ENCODE measurements around the gene PDGFD. TPM values are rescaled to one million over a fixed set of nuclear protein-coding genes. Genes with fewer than 3 reads are reported as not detected.

Gene PDGFD
- total RNA-seq, 2 experiments from 2014 or later: 0.20 TPM; not detected in 1

DNA sequence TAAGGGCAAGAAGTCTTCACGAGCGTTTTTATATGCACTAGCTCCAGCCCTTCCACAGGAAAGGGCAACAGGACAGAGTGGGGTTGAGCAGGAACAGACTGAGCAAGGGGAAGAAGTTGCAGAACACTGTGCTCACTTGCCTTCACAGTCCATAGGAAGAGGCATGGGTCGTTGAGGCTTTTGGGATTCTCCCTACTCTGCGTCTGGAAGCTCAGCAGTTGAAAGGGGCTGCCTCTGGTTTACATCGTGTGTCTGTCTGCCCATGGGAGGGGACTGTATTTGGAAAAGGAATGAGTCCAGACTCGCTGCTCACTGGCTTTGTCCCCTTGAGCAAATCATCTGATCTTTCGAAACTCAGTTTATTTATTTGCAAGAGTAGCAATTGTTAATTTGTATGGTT is 1.1 kb upstream of the PDGFD start:
- ChIA-PET POLR2A (no interaction called here), CTCF (interaction anchor here (2.5 kb wide), 1 partner anchor 482 kb away, joined by 8 read pairs; no protein-coding TSS in a partner anchor)
- no peak for ATAC-seq
- Mint-ChIP-seq H3K4me3 (no peak overlapping the region), H3K9me3 (no peaks in the 10 kb centered on the region), H3K27ac (no peak overlapping the region), H3K4me1 (ENCODE audit: low read depth) (peaks cover 3% of the 10 kb centered on the region), H3K27me3 (peaks cover 27% of the 10 kb centered on the region), H3K36me3 (ENCODE audit: low read depth) (no peaks in the 10 kb centered on the region)
- DNase-seq: no peak
- intact Hi-C loops (cut with micrococcal nuclease): no loop called here
- TF ChIP-seq, protein P1, sequence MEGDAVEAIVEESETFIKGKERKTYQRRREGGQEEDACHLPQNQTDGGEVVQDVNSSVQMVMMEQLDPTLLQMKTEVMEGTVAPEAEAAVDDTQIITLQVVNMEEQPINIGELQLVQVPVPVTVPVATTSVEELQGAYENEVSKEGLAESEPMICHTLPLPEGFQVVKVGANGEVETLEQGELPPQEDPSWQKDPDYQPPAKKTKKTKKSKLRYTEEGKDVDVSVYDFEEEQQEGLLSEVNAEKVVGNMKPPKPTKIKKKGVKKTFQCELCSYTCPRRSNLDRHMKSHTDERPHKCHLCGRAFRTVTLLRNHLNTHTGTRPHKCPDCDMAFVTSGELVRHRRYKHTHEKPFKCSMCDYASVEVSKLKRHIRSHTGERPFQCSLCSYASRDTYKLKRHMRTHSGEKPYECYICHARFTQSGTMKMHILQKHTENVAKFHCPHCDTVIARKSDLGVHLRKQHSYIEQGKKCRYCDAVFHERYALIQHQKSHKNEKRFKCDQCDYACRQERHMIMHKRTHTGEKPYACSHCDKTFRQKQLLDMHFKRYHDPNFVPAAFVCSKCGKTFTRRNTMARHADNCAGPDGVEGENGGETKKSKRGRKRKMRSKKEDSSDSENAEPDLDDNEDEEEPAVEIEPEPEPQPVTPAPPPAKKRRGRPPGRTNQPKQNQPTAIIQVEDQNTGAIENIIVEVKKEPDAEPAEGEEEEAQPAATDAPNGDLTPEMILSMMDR (IDR thresholded peaks at IDR 0.05): no peak

DNA sequence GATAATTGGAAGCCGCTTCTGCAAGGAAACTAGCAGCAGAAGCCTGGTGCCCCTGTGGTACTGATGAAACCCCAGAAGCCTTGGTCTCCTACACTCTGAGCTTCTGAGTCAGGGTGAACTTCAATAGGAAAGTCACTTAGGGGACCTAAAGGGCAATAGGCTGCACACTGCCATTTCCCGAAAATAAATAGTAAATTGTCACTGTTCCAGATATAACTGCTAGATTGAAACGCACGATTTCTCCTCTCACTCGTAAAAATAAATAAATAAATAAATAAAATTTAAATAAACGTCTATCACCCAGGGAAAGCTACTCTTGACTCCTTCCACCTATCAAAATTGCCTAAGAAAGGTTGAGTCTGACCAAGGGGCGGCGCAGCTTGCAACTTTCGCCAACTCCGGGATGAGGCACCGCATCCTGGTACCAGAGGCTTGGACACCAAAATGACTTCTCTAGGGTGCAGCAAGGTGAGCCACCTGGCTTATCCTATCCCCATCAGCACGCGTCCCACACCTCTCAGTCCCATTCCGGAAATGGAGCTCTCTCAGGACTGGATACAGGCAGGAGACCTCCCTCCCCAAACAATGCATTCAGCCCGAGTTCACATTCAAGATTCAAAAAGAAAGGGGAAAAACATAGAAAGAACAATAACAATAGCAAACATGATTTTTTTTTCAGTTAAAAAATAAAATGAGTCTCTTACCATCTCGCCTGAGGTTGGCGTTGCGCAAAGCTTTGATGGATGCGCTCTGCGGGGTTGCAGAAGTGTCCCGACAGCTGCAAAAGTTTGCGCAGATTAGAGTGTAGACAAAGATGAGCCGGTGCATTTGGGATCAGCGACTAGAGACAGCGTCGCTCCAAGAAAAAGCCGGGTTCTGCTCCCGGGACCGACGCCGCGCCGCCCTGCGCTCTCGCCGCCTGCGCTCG is 583 bp downstream of the PDGFD start:
- TF ChIP-seq, protein P1 (IDR thresholded peaks at IDR 0.05): no peak
- H3K36me3 Mint-ChIP-seq (ENCODE audit: low read depth): no peaks in the 10 kb centered on the region
- H3K27ac Mint-ChIP-seq: no peak overlapping the region
- peaks cover 3% of the 10 kb centered on the region for H3K4me1 Mint-ChIP-seq (ENCODE audit: low read depth)
- ChIA-PET CTCF (interaction anchor here (1.2 to 2.5 kb wide), 3 partner anchors 8 to 481 kb away, joined by 3 to 8 read pairs (median 3); no protein-coding TSS in a partner anchor), POLR2A (no interaction called here)
- peak overlapping the region; percentile 63 for H3K4me3 Mint-ChIP-seq
- H3K9me3 Mint-ChIP-seq: no peaks in the 10 kb centered on the region
- intact Hi-C loops (cut with micrococcal nuclease): no loop called here
- peaks cover 27% of the 10 kb centered on the region for H3K27me3 Mint-ChIP-seq
- DNase-seq: no peak
- no peak for ATAC-seq

DNA sequence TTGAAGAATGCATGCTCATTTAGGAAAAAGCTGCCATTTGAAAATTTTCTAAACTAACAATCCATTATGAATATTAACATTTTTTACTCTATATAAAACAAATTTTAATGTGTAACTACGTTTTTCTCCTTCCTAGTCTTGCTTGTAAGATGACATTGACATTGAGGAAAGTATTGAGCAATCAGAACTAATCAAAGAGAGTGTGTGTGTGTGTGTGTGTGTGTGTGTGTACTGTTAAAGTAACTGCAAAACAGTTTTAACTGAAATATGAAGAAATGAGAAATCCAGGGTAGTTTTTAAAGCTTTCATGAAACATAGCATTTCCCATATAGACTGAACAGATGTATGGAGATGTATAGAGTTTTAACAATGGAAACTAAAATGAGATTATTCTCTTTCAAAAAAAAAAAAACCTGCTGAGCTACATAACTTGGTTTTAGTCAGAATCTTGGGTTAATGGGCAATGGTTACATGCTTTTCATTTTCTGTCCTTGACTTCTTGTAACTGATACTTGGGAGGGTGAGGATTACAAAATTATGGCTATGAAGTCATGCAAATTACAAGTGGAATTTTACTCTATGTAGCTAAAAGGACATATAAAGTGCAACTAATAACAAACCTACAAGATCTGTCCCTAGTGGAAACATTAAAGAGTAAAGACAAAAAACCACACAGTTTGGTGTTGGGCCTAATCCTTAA is 2.0 kb downstream of the PDGFD start:
- H3K27ac Mint-ChIP-seq: no peak overlapping the region
- TF ChIP-seq, protein P1 (IDR thresholded peaks at IDR 0.05): no peak
- no peaks in the 10 kb centered on the region for H3K9me3 Mint-ChIP-seq
- peaks cover 27% of the 10 kb centered on the region for H3K27me3 Mint-ChIP-seq
- intact Hi-C loops (cut with micrococcal nuclease): no loop called here
- no peaks in the 10 kb centered on the region for H3K36me3 Mint-ChIP-seq (ENCODE audit: low read depth)
- ChIA-PET POLR2A (no interaction called here), CTCF (no interaction called here)
- DNase-seq (no peak), ATAC-seq (no peak)
- peaks cover 3% of the 10 kb centered on the region for H3K4me1 Mint-ChIP-seq (ENCODE audit: low read depth)
- no peak overlapping the region for H3K4me3 Mint-ChIP-seq

DNA sequence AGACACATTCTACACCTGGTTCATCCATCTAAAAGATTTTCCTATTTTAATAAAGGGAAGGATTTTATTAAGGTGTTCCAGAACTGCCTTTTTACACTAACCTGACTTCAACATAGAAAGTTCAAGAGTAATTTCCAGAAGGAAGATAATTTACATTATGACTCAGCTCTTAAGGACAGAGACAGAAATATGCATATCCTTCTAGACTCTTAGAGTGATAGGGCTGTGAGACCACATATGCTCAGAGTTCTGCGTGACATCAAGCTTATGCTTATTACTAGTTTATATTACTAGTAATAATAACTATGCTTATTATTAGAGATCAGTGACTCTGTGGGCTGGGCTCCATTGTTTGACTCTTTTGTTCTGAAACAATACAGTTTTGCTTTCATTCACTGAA is 4.6 kb downstream of the PDGFD start:
- ChIA-PET CTCF (no interaction called here), POLR2A (no interaction called here)
- no peak overlapping the region for H3K27ac Mint-ChIP-seq
- no peak overlapping the region for H3K4me3 Mint-ChIP-seq
- no peaks in the 10 kb centered on the region for H3K36me3 Mint-ChIP-seq (ENCODE audit: low read depth)
- H3K27me3 Mint-ChIP-seq: peaks cover 17% of the 10 kb centered on the region
- no peak for ATAC-seq
- intact Hi-C loops (cut with micrococcal nuclease): no loop called here
- H3K9me3 Mint-ChIP-seq: no peaks in the 10 kb centered on the region
- TF ChIP-seq, protein P1 (IDR thresholded peaks at IDR 0.05): no peak
- peaks cover 3% of the 10 kb centered on the region for H3K4me1 Mint-ChIP-seq (ENCODE audit: low read depth)
- DNase-seq: no peak

DNA sequence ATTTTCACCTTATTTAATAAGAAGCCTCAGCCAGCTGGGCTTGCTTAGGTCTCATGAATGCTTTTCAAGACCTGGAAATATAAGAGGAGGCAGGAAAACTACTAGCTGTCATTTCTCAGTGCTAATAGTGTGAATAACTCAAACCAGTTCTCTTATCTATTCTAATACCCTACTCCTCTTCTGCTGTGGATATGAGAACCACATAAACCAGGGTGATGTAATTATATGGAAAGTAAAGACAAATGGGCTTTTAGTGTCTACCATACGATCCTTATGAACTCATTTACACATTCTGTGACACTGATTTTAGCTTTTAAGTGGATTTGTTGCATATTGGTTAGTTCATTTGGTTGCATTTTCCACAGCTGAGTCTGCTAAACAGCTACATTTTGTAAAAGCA is 8.6 kb downstream of the PDGFD start:
- no peak for ATAC-seq
- TF ChIP-seq, protein P1 (IDR thresholded peaks at IDR 0.05): no peak
- ChIA-PET CTCF (interaction anchor here (0.8 kb wide), 1 partner anchor 8 kb away, joined by 3 read pairs; the partner anchor contains the start of gene PDGFD), POLR2A (no interaction called here)
- Mint-ChIP-seq H3K9me3 (no peaks in the 10 kb centered on the region), H3K4me3 (no peak overlapping the region), H3K27ac (no peak overlapping the region), H3K36me3 (ENCODE audit: low read depth) (no peaks in the 10 kb centered on the region), H3K4me1 (ENCODE audit: low read depth) (no peaks in the 10 kb centered on the region), H3K27me3 (no peaks in the 10 kb centered on the region)
- no peak for DNase-seq
- intact Hi-C loops (cut with micrococcal nuclease): no loop called here
